WI38 (cell line): ENCODE results near the gene KIAA0825.

Experiments used
- H3K4me3 ChIP-seq: 2 replicates; pipeline ENCODE4 v1.5.1; 2011; ENCODE audit warnings: low read depth, mild to moderate bottlenecking, control low read depth, low read length
- TF ChIP-seq, protein P1 (sequence below): IDR thresholded peaks from 2 replicates; pipeline ENCODE4 v1.5.1; 2012; ENCODE audit warnings: low read depth, mild to moderate bottlenecking, control low read depth, low read length

The KIAA0825 gene

DNA sequence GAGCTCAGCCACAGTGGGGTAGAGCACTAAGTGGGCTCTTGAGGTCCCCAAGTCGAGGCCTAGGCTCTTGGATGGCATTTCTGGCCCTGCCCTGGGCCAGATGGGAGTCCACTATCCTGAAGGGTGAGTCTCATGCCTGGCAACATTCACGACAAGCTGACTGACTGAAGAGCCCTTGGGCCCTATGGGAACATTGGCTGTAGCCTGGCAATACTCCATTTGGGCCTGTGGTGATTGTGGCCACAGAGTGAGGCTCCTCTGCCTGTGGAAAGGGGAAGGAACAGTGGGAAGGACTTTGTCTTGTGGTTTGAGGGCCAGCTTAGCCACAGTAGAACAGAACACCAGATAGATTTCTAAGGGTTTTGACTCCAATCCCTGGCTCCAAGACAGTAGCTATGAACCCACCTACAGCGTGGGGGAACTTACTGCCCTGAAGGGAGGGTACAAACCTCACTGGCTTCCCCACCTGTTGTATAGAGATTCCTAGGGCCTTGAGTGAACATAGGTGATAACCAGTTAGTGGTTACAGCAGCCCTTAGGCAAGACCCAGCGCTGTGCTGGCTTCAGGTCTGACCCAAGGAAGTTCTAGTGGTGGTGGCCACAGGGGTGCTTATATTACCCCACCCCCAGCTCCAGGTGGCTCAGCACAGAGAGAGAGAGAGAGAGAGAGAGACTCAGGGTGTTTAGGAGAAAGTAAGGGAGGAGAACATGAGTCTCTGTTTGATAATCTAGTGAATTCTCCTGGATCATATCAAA lies 72.4 kb downstream of the KIAA0825 start:
- H3K4me3 ChIP-seq: no peak overlapping the region
- TF ChIP-seq, protein P1, sequence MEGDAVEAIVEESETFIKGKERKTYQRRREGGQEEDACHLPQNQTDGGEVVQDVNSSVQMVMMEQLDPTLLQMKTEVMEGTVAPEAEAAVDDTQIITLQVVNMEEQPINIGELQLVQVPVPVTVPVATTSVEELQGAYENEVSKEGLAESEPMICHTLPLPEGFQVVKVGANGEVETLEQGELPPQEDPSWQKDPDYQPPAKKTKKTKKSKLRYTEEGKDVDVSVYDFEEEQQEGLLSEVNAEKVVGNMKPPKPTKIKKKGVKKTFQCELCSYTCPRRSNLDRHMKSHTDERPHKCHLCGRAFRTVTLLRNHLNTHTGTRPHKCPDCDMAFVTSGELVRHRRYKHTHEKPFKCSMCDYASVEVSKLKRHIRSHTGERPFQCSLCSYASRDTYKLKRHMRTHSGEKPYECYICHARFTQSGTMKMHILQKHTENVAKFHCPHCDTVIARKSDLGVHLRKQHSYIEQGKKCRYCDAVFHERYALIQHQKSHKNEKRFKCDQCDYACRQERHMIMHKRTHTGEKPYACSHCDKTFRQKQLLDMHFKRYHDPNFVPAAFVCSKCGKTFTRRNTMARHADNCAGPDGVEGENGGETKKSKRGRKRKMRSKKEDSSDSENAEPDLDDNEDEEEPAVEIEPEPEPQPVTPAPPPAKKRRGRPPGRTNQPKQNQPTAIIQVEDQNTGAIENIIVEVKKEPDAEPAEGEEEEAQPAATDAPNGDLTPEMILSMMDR: no peak

DNA sequence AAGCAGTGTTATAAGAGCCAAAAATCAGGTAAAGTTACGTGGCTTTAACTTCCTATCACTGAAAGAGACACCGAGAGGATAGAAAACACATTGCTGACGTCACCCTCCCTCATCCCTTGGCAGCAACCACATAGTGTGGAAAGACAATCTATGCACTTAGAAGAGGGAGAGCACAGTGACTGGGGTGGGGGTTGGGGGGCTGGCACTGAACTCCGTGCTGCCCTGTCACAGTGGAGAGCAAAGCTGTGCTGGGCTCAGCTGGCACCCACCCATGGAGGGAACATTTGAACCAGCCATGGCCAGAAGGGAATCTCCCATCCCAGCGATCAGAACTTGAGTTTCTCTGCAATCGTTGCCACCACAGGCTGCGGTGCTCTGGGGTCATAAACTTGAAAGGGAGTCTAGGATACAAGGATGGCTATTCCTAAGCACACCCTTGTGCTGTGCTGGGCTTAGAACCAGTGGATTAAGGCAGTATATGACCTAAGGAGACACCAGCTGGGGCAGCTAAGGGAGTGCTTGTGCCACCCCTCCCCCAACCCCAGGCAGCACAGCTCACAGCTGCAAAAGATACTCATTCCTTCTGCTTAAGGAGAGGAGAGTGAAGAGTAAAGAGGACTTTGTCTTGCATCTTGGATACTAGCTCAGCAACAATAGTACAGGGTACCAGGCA lies 73.4 kb downstream of the KIAA0825 start:
- TF ChIP-seq, protein P1: no peak

DNA sequence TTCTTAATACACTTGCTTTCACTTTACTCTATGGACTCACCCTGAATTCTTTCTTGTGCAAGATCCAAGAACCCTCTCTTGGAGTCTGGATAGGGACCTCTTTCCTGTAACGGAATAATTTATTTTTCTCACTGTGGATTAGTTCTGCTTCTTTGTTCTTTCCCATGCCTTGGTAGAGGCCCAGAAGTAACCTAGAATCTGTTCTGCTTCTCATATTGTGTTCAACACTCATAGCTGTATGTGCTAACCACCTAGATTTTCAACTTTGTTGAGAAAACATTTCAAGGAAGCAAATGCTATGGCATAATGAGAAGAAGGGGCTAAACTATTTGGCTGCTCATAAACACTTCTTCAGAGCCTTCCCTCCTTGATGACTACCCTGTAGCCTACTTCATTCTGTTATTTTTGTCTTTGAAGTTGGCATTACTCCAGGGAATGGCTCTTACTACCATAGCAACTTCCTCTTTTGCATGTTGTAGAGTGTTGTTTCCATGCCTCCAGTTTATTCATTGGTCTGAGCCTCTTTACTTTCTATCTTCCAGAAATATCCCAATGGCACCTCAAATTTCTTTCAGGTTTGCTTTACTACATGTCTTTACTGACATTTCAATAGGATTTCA lies 74.3 kb downstream of the KIAA0825 start:
- H3K4me3 ChIP-seq: no peak overlapping the region
- TF ChIP-seq, protein P1: no peak

More for the DNA sequence above, 73.4 kb downstream of the KIAA0825 start:
- H3K4me3 ChIP-seq: no peak overlapping the region

DNA sequence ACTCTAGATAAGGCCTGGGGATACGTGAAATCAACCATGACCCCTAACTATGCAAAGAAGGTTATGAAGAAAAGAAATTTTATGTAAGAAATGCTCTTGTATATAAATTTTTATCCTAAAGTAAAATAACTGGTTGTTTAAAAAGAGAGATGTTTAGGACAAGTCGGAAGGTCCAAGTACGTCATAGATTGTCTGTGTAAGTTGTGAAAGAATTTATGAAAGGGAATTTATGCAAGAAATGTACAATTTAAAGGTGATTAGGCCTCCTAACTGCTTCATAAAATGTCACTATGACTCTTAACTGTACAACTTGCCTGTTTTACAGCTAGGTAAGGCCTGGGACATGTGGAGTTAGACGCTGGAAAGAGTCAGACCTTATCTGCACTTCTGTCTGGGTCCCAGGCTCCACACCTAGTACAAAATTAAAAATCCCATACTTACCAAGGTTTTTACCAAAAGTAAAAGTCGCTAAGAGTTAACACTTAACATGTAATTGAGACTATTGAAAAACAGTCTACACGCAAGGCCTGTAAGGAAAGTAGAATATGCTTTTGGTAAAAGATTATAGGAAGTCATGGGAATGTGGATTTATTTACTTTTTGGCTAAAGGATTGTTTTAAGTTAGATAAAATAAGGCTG lies 77.4 kb downstream of the KIAA0825 start:
- H3K4me3 ChIP-seq: no peak overlapping the region

DNA sequence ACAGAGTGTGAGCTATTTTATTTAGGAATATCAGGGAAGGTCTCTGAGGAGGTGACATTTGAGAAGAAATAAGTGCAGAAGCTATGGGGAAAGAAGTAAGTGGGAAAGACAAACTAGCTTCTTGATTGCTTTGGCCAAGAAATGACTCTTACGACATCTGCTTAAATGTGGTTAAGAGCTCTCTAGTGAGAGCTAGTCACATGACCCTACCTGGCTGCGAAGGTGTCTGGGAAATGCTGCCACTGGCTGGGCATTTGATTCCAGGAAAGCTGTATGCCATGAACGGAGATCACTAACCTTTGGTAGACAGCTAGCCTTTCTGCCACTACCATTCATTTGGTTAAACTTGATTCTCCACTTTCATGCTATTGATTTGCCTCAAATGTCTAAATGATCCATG lies 80.1 kb downstream of the KIAA0825 start:
- TF ChIP-seq, protein P1: no peak
- H3K4me3 ChIP-seq: no peak overlapping the region

More for the DNA sequence above, 77.4 kb downstream of the KIAA0825 start:
- TF ChIP-seq, protein P1: no peak

DNA sequence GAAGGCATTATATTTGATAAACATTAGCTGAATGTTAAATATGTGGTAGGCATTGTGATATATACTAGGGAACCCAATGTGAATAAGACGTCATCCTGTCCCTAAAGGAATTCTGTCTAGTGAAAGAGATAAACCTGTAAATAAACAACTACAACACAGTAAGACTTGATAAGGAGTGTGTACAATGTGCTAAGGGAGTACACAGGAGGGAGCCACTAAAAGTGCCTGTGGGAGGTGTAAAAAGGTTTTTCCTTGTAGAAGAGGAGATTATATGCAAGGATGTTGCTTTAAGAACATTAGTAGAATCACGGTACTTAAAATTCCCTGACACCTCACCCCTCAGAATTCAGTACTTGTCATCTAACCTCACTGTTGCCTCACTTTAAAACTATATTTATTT lies 91.7 kb downstream of the KIAA0825 start:
- TF ChIP-seq, protein P1: no peak
- no peak overlapping the region for H3K4me3 ChIP-seq
